Stomach (tissue), 9 donors: ENCODE results near the gene TMPRSS2. TPM values are rescaled to one million over a fixed set of nuclear protein-coding genes. Genes with fewer than 3 reads are reported as not detected.
A peak's percentile ranks its signal among the peaks of the same experiment; 100 is the strongest.
"Not testable (repeated sequence)": the region's sequence is repeated elsewhere in the genome, so short reads cannot be mapped to it uniquely, and the experiment has no call there.

Experiments used
- DNase-seq, 2 donors: peaks; one replicate each; pipeline versions ENCODE4 v3.0.0 to v3.0.0-alpha.2; 2013 to 2019
- H3K27ac ChIP-seq, 5 donors: fragments of 200-600 bp in 4 of 5; sonication (generic) in 4 of 5; one replicate each; pipeline ENCODE4 v1.5.1; 2013 to 2019; ENCODE audit warnings: mild to moderate bottlenecking in 1 of 5, moderate library complexity in 1 of 5
- H3K27me3 ChIP-seq, 3 donors: fragments of 200-600 bp; sonication (generic); one replicate each; pipeline ENCODE4 v1.5.1; 2017 to 2019; ENCODE audit warnings: mixed run types in 1 of 3
- H3K36me3 ChIP-seq, 4 donors: fragments of 200-600 bp; sonication (generic); 1 replicate in 3 of 4; 2 replicates in 1 of 4; pipeline ENCODE4 v1.5.1; 2016 to 2019
- H3K4me1 ChIP-seq, 4 donors: fragments of 200-600 bp; sonication (generic); one replicate each; pipeline ENCODE4 v1.5.1; 2016 to 2019
- H3K4me3 ChIP-seq, 4 donors: fragments of 200-600 bp; sonication (generic) in 3 of 4; one replicate each; pipeline ENCODE4 v1.5.1; 2016 to 2019; ENCODE audit warnings: mild to moderate bottlenecking in 1 of 4
- H3K9me3 ChIP-seq, 4 donors: fragments of 200-600 bp; sonication (generic); one replicate each; pipeline ENCODE4 v1.5.1; 2016 to 2019
- EP300 ChIP-seq: sonication (generic); formaldehyde crosslinking; IDR thresholded peaks from one replicate; pipeline ENCODE4 v1.6.1; 2017; ENCODE audit warnings: antibody characterized with exemption
- POLR2A ChIP-seq, 4 donors: fragments of 450-650 bp; IDR thresholded peaks; one replicate each; pipeline ENCODE4 v1.6.1; 2016; ENCODE audit warnings: antibody characterized with exemption in 4 of 4, control low read depth in 2 of 4, mild to moderate bottlenecking in 1 of 4, moderate library complexity in 1 of 4
- POLR2AphosphoS5 ChIP-seq, 3 donors: sonication (generic); formaldehyde crosslinking; IDR thresholded peaks; one replicate each; pipeline ENCODE4 v1.6.1; 2016; ENCODE audit warnings: antibody characterized with exemption in 3 of 3
- WGBS, 5 donors: extraction: QIAGEN DNeasy Blood & Tissue Kit in 3 of 5; methylation state at CpG; one replicate each; pipeline versions ENCODE4 v1.1.5 to v1.1.7; 2013 to 2018; 5-methylcytosine and 5-hydroxymethylcytosine counted together
- intact Hi-C: fragments of 100-400 bp; cut with DNase I; formaldehyde crosslinking; loops from one replicate; pipeline ENCODE4 v1.15.1; 2023; ENCODE audit warnings: low total_unique reads
- polyA plus RNA-seq, 3 donors: library from polyadenylated mRNA; stranded (reverse); fragments of 200-250 nt; gene quantifications; one replicate each; pipeline ENCODE4 v1.2.3, GENCODE V29; 2013
- small RNA-seq, 4 donors: library from RNA; depleted of rRNA; stranded (forward); fragments of <200 nt; gene quantifications; one replicate each; pipeline ENCODE3, GENCODE V24; 2016
- total RNA-seq, 5 donors: library from RNA; depleted of rRNA; stranded (reverse); fragments of >200 nt; gene quantifications; one replicate each; pipeline versions ENCODE4 v1.1.0 to v1.2.3, GENCODE V29; 2014 to 2016
- TF ChIP-seq, protein P1 (sequence below), 7 experiments: fragments of 450-650 bp in 4 of 7; fragments of 200-600 bp in 3 of 7; sonication (generic) in 3 of 7; IDR thresholded peaks; one replicate each; pipeline ENCODE4 v1.5.1; 2016 to 2019; ENCODE audit warnings: antibody characterized with exemption in 7 of 7, control low read depth in 2 of 7, mild to moderate bottlenecking in 1 of 7
- donor health status: healthy with polysubstance abuse.
- donor health status: Bipolar disorder and iron deficiency.
- donor health status: healthy.

The TMPRSS2 gene
- total and polyA plus RNA-seq, 8 donors: 58.2 to 554 (median 125) TPM

DNA sequence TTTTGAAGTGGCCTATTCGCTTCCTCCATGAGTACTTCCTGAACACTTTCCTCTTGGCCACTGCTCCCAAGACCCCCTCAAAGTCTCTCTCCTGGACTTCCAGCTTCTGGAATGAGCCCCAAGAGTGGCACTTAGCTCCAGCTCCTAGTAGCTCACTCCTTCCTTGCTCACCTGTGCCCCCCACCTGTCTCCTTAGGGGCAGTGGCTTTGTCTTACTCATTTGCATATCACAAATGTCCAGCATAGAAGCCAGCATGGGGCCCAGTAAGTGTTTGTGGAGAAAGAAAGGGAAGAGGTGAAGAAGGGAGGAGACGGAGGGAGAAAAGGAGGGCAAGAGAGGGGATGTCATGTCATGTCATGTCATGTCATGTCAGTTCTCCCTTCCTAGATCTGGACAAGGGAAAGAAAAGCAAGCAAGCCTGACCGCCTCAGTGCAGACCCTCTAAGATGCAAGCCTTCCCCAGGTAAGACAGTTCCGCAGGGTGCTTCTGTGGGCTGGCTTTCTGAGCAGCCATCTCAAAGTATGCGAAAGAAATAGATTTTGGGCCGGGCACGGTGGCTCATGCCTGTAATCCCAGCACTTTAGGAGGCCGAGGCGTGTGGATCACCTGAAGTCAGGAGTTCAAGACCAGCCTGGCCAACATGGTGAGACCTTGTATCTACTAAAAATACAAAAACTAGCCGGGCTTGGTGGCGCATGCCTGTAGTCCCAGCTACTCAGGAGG is 88.8 kb downstream of the TMPRSS2 start:
- Histone ChIP-seq H3K4me1 (peaks cover 0 to 28% (median 18%) of the 10 kb centered on the region in 4 donors), H3K9me3 (no peaks in the 10 kb centered on the region), H3K36me3 (no peaks in the 10 kb centered on the region), H3K27ac (peak overlapping the region in 3 of 5 donors; percentile 91 to 96 (median 94)), H3K27me3 (no peaks in the 10 kb centered on the region), H3K4me3 (peak overlapping the region in 1 of 4 donors; percentile 55)
- intact Hi-C loops: no loop called here
- DNase-seq: no peak
- 91 to 96% (median 92%) methylated on average over 10 to 11 of the region's 11 CpGs for WGBS, 5 donors
- TF ChIP-seq, protein P1, sequence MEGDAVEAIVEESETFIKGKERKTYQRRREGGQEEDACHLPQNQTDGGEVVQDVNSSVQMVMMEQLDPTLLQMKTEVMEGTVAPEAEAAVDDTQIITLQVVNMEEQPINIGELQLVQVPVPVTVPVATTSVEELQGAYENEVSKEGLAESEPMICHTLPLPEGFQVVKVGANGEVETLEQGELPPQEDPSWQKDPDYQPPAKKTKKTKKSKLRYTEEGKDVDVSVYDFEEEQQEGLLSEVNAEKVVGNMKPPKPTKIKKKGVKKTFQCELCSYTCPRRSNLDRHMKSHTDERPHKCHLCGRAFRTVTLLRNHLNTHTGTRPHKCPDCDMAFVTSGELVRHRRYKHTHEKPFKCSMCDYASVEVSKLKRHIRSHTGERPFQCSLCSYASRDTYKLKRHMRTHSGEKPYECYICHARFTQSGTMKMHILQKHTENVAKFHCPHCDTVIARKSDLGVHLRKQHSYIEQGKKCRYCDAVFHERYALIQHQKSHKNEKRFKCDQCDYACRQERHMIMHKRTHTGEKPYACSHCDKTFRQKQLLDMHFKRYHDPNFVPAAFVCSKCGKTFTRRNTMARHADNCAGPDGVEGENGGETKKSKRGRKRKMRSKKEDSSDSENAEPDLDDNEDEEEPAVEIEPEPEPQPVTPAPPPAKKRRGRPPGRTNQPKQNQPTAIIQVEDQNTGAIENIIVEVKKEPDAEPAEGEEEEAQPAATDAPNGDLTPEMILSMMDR (IDR thresholded peaks at IDR 0.05): no peak

DNA sequence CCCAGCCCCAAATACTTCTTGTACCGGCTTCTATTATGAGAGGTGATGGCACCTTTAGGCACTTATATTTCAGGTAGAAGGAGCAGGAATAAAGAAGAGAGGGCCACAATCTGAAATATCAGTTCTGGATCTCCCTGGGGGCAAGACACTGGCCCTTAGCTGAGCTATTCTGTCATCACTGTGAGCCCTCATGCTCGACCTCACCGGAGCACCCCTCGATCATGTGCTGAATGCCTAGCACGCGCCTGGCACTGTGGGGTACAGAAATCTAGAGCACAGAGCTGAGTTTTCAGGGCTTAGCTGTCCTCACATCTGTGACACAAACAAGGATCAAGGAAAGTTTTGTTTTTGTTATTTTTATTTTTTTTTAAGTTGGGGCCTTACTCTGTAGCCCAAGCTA is 89.6 kb downstream of the TMPRSS2 start:
- no peaks in the 10 kb centered on the region for H3K9me3 ChIP-seq
- DNase-seq: no peak
- no peaks in the 10 kb centered on the region for H3K36me3 ChIP-seq
- intact Hi-C loops: no loop called here
- 85 to 91% (median 89%) methylated on average over 6 of the region's 6 CpGs for WGBS, 5 donors
- H3K27me3 ChIP-seq: no peaks in the 10 kb centered on the region
- peak overlapping the region; percentile 7 to 94 (median 25) for H3K27ac ChIP-seq
- H3K4me3 ChIP-seq: no peak overlapping the region
- no peak for TF ChIP-seq POLR2AphosphoS5 (IDR thresholded peaks at IDR 0.05)
- TF ChIP-seq EP300: no peak
- no peak for TF ChIP-seq POLR2A (IDR thresholded peaks at IDR 0.05)
- TF ChIP-seq, protein P1 (IDR thresholded peaks at IDR 0.05): no peak
- peaks cover 0 to 28% (median 18%) of the 10 kb centered on the region in 4 donors for H3K4me1 ChIP-seq

DNA sequence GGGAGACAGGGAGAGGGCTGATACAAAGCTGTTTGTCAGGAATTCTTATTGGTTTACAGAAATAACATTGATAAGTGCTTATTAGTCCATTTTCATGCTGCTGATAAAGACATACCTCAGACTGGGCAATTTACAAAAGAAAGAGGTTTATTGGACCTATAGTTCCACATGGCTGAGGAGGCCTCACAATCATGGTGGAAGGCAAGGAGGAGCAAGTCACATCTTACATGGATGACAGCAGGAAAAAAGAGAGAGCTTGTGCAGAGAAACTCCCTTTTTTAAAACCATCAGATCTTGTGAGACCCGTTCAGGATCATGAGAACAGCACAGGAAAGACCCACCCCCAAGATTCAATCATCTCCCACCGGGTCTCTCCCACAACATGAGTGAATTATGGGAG is 90.5 kb downstream of the TMPRSS2 start:
- DNase-seq, H3K9me3 ChIP-seq, H3K36me3 ChIP-seq, H3K4me3 ChIP-seq, H3K27me3 ChIP-seq, intact Hi-C loops: not testable (repeated sequence)
- H3K4me1 ChIP-seq: peaks cover 0 to 28% (median 18%) of the 10 kb centered on the region in 4 donors
- WGBS, 5 donors: 84 to 94% (median 86%) methylated on average over 2 of the region's 2 CpGs
- peak overlapping the region in 1 of 5 donors; percentile 94 for H3K27ac ChIP-seq

Small RNA genes lying within 50 kb of the gene (small RNA-seq; reads per million reads assigned to genes)
- gene RF00421: 0 reads per million in 4 donors

Other genes starting within 250 kb of the TMPRSS2 start
- gene FAM3B, start 191.4 kb downstream of the TMPRSS2 start, total RNA-seq: 10 to 100 TPM in 4 of 5 donors, not detected in 1; 12.3 to 95.3 (median 54.8) TPM
- gene FAM3B, start 191.4 kb downstream of the TMPRSS2 start, polyA plus RNA-seq: 100 to 1,000 TPM in 1 of 3 donors, 10 to 100 TPM in 2; 40.6 to 103 (median 98.7) TPM
- gene MX2, start 146.1 kb downstream of the TMPRSS2 start, total RNA-seq: 10 to 100 TPM in 4 of 5 donors, 1 to 10 TPM in 1; 8.7 to 85.8 (median 51.6) TPM
- gene MX2, start 146.1 kb downstream of the TMPRSS2 start, polyA plus RNA-seq: 10 to 100 TPM in 1 of 3 donors, 1 to 10 TPM in 2; 5.0 to 22.8 (median 5.3) TPM
- gene MX1, start 81.9 kb downstream of the TMPRSS2 start, total RNA-seq: 100 to 1,000 TPM in 2 of 5 donors, 10 to 100 TPM in 3; 15.1 to 125 (median 66.9) TPM
- gene MX1, start 81.9 kb downstream of the TMPRSS2 start, polyA plus RNA-seq: 10 to 100 TPM; 11.4 to 25.2 (median 25.1) TPM